ENCODE measurements around the gene RABL3. TPM values are rescaled to one million over a fixed set of nuclear protein-coding genes. Genes with fewer than 3 reads are reported as not detected.

RABL3 gene
- total RNA-seq, 1 experiment from 2014 or later = 21.8 TPM

DNA sequence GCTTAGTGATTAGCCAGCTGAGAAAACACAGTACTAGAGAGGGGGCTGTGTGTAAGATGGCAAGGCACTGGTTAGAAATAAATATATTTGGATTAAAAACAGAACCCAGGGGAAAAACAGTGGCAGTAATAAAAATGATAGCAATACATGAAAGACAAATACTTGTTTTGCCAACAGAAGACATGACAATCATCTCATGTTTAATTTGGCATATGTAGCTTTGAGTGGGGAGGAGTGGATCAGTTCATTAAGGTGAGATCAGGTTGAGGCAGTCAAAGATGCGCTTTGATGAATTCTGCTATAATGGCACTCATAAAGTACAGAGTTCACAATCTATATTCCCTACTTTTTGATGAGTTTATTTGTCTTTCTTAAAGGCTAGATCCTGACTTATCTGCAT is 56.9 kb downstream of the RABL3 start:
- Mint-ChIP-seq H3K4me3 (ENCODE audit: unreplicated experiment) (no peak overlapping the region), H3K4me1 (ENCODE audit: insufficient read depth, unreplicated experiment) (no peaks in the 10 kb centered on the region), H3K36me3 (ENCODE audit: insufficient read depth, unreplicated experiment) (no peaks in the 10 kb centered on the region), H3K9me3 (ENCODE audit: unreplicated experiment) (no peaks in the 10 kb centered on the region), H3K27ac (ENCODE audit: low read depth, unreplicated experiment) (no peak overlapping the region), H3K27me3 (ENCODE audit: insufficient read depth, unreplicated experiment) (no peaks in the 10 kb centered on the region)
- TF ChIP-seq CTCF (IDR thresholded peaks at IDR 0.05; ENCODE audit: unreplicated experiment) = no peak
- ChIA-PET CTCF (interaction anchor here (0.7 to 1.9 kb wide), 2 partner anchors 12 to 20 kb away, joined by 3 to 5 read pairs; no protein-coding TSS in a partner anchor), POLR2A (no interaction called here)
- BruUV-seq (replicated peaks) = no TSS peak
- intact Hi-C loops (cut with micrococcal nuclease) = no loop called here
- DNase-seq (ENCODE audit: unreplicated experiment) = no peak

GRCh38 chr3:120684896-120685295 is 57.4 kb downstream of the RABL3 start:
- CTCF ChIA-PET = interaction anchor here (0.7 kb wide), 1 partner anchor 20 kb away, joined by 3 read pairs; no protein-coding TSS in a partner anchor

GRCh38 chr3:120683671-120684301 is 58.5 kb downstream of the RABL3 start:
- intact Hi-C loops (cut with micrococcal nuclease) = no loop called here
- Mint-ChIP-seq H3K4me3 (ENCODE audit: unreplicated experiment) (no peak overlapping the region), H3K4me1 (ENCODE audit: insufficient read depth, unreplicated experiment) (peaks cover 10% of the 10 kb centered on the region), H3K27ac (ENCODE audit: low read depth, unreplicated experiment) (no peak overlapping the region), H3K27me3 (ENCODE audit: insufficient read depth, unreplicated experiment) (no peaks in the 10 kb centered on the region), H3K36me3 (ENCODE audit: insufficient read depth, unreplicated experiment) (no peaks in the 10 kb centered on the region), H3K9me3 (ENCODE audit: unreplicated experiment) (no peaks in the 10 kb centered on the region)
- no peak for TF ChIP-seq CTCF (IDR thresholded peaks at IDR 0.05; ENCODE audit: unreplicated experiment)
- BruUV-seq (replicated peaks) = no TSS peak
- no peak for DNase-seq (ENCODE audit: unreplicated experiment)
- CTCF ChIA-PET = no interaction called here
- POLR2A ChIA-PET = no interaction called here

More at GRCh38 chr3:120684896-120685295, 57.4 kb downstream of the RABL3 start:
- Mint-ChIP-seq H3K4me1 (ENCODE audit: insufficient read depth, unreplicated experiment) (no peaks in the 10 kb centered on the region), H3K9me3 (ENCODE audit: unreplicated experiment) (no peaks in the 10 kb centered on the region), H3K4me3 (ENCODE audit: unreplicated experiment) (no peak overlapping the region), H3K36me3 (ENCODE audit: insufficient read depth, unreplicated experiment) (no peaks in the 10 kb centered on the region), H3K27ac (ENCODE audit: low read depth, unreplicated experiment) (no peak overlapping the region), H3K27me3 (ENCODE audit: insufficient read depth, unreplicated experiment) (no peaks in the 10 kb centered on the region)
- no peak for DNase-seq (ENCODE audit: unreplicated experiment)
- no peak for TF ChIP-seq CTCF (IDR thresholded peaks at IDR 0.05; ENCODE audit: unreplicated experiment)
- POLR2A ChIA-PET = no interaction called here
- intact Hi-C loops (cut with micrococcal nuclease) = no loop called here
- no TSS peak for BruUV-seq (replicated peaks)

DNA sequence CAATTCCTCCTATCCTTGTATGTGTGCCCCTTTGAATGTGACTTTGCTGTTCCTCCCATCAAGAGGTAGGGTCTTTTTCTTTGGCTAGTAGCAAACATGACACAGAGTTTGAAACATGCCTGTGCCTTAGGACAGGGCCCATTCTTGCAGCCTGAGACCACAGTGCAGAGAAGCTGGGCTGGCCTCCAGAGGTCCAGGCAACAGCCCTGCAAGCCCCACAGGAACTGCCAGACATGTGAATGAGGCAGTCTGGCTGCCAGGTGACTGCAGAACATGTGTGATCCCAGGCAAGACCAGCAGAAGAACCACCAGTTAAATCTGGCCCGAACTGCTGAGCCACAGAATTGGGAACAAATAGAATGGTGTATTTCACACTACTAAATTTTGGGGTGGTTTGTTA is 59.1 kb downstream of the RABL3 start:
- H3K27ac Mint-ChIP-seq (ENCODE audit: low read depth, unreplicated experiment) = no peak overlapping the region
- CTCF ChIA-PET = no interaction called here
- DNase-seq (ENCODE audit: unreplicated experiment) = no peak

More for the DNA sequence above, 59.1 kb downstream of the RABL3 start:
- no TSS peak for BruUV-seq (replicated peaks)
- POLR2A ChIA-PET = no interaction called here
- no peaks in the 10 kb centered on the region for H3K9me3 Mint-ChIP-seq (ENCODE audit: unreplicated experiment)
- no peak overlapping the region for H3K4me3 Mint-ChIP-seq (ENCODE audit: unreplicated experiment)
- intact Hi-C loops (cut with micrococcal nuclease) = no loop called here
- H3K27me3 Mint-ChIP-seq (ENCODE audit: insufficient read depth, unreplicated experiment) = no peaks in the 10 kb centered on the region
- peaks cover 14% of the 10 kb centered on the region for H3K4me1 Mint-ChIP-seq (ENCODE audit: insufficient read depth, unreplicated experiment)
- no peak for TF ChIP-seq CTCF (IDR thresholded peaks at IDR 0.05; ENCODE audit: unreplicated experiment)
- peaks cover 4% of the 10 kb centered on the region for H3K36me3 Mint-ChIP-seq (ENCODE audit: insufficient read depth, unreplicated experiment)
